Vagina (tissue), 2 donors: ENCODE data around the gene TRIM71.

Experiments
- POLR2A ChIP-seq, 2 donors: fragments of 450-650 bp; IDR thresholded peaks; one replicate each; pipeline ENCODE4 v1.6.1; 2017; ENCODE audit warnings: antibody characterized with exemption in 2 of 2, mild to moderate bottlenecking in 2 of 2, moderate library complexity in 2 of 2
- POLR2AphosphoS5 ChIP-seq, 2 donors: sonication (generic); formaldehyde crosslinking; IDR thresholded peaks; one replicate each; pipeline ENCODE4 v1.9.0; 2017; ENCODE audit warnings: antibody characterized with exemption in 2 of 2, mild to moderate bottlenecking in 2 of 2, low read depth in 1 of 2; ENCODE audit not compliant: insufficient read depth in 1 of 2
- TF ChIP-seq, protein P1 (sequence below), 3 experiments: fragments of 450-650 bp in 2 of 3; fragments of 200-600 bp in 1 of 3; sonication (generic) in 1 of 3; IDR thresholded peaks; one replicate each; pipeline ENCODE4 v1.5.1; 2017 to 2019; ENCODE audit warnings: antibody characterized with exemption in 3 of 3, mild to moderate bottlenecking in 2 of 3, moderate library complexity in 2 of 3

DNA sequence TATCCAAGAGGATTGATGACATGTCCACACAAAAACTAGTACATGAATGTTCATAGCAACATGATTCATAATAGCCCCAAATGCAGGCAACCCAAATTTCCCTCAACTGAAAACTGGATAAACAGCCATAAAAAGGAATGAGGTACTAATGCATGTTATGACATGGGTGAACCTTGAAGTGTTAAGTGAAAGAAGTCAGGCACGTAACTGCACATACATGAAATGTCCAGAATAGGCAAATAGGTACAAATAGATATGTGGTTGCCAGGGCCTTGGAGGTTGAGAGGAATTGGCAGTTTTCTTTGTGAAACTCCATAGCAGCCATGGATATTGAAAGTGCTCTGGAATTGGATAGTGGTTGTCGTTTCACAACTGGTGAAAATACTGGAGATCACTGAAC lies 81.5 kb downstream of the TRIM71 start:
- TF ChIP-seq, protein P1, sequence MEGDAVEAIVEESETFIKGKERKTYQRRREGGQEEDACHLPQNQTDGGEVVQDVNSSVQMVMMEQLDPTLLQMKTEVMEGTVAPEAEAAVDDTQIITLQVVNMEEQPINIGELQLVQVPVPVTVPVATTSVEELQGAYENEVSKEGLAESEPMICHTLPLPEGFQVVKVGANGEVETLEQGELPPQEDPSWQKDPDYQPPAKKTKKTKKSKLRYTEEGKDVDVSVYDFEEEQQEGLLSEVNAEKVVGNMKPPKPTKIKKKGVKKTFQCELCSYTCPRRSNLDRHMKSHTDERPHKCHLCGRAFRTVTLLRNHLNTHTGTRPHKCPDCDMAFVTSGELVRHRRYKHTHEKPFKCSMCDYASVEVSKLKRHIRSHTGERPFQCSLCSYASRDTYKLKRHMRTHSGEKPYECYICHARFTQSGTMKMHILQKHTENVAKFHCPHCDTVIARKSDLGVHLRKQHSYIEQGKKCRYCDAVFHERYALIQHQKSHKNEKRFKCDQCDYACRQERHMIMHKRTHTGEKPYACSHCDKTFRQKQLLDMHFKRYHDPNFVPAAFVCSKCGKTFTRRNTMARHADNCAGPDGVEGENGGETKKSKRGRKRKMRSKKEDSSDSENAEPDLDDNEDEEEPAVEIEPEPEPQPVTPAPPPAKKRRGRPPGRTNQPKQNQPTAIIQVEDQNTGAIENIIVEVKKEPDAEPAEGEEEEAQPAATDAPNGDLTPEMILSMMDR (IDR thresholded peaks at IDR 0.05), result no peak
- TF ChIP-seq POLR2A (IDR thresholded peaks at IDR 0.05) (no peak), POLR2AphosphoS5 (IDR thresholded peaks at IDR 0.05; ENCODE audit: insufficient read depth in 1 of 2, low read depth in 1 of 2) (no peak)
